A673 (cell line): ENCODE data around the gene SCGB3A1. TPM values are rescaled to one million over a fixed set of nuclear protein-coding genes. Genes with fewer than 3 reads are reported as not detected.

Experiments used
- BruUV-seq: library from RNA; stranded (reverse); fragments of 400-500 nt; replicated peaks from 2 replicates; lab custom pipeline; 2021; lab: Mats Ljungman, UMichigan
- CTCF ChIA-PET: fragments of 300-600 bp; sonication (Branson Sonifier 250); formaldehyde crosslinking; loops from one replicate; lab custom pipeline; 2022; ENCODE audit warnings: antibody characterized with exemption; lab: Charles Lee
- POLR2A ChIA-PET: fragments of 300-600 bp; sonication (Branson Sonifier 250); formaldehyde crosslinking; loops from one replicate; lab custom pipeline; 2022; ENCODE audit warnings: antibody characterized with exemption; ENCODE audit not compliant: low non-redundant PET; lab: Charles Lee
- DNase-seq: peaks from one replicate; pipeline ENCODE4 v3.0.0-alpha.2; 2015; ENCODE audit warnings: low spot score
- H3K27ac ChIP-seq: fragments of 200-600 bp; sonication (generic); 2 replicates; pipeline ENCODE4 v1.5.1; 2016; ENCODE audit warnings: mixed run types, low read depth, mild to moderate bottlenecking, mixed read lengths, antibody characterized with exemption, low read length; ENCODE audit not compliant: poor library complexity, severe bottlenecking
- H3K27me3 ChIP-seq: fragments of 200-600 bp; sonication (generic); replicated peaks from 2 replicates; pipeline ENCODE4 v1.6.1; 2017; ENCODE audit warnings: mixed run types, low read depth, mild to moderate bottlenecking, mixed read lengths, antibody characterized with exemption, low read length; ENCODE audit not compliant: insufficient read depth, poor library complexity
- H3K36me3 ChIP-seq: fragments of 200-600 bp; sonication (generic); 2 replicates; pipeline ENCODE4 v1.6.1; 2016; ENCODE audit warnings: mixed run types, mild to moderate bottlenecking, mixed read lengths, antibody characterized with exemption, low read length; ENCODE audit not compliant: insufficient read depth, poor library complexity, severe bottlenecking
- H3K4me1 ChIP-seq: fragments of 200-600 bp; sonication (generic); 2 replicates; pipeline ENCODE4 v1.6.1; 2017; ENCODE audit warnings: mixed run types, mild to moderate bottlenecking, mixed read lengths, antibody characterized with exemption, low read length; ENCODE audit not compliant: insufficient read depth, poor library complexity, severe bottlenecking
- H3K4me3 ChIP-seq: fragments of 200-600 bp; sonication (generic); 2 replicates; pipeline ENCODE4 v1.5.1; 2016; ENCODE audit warnings: low read depth, mixed run types, mild to moderate bottlenecking, mixed read lengths, low read length; ENCODE audit not compliant: poor library complexity, severe bottlenecking
- H3K9me3 ChIP-seq: fragments of 200-600 bp; sonication (generic); 2 replicates; pipeline ENCODE4 v1.6.1; 2016; ENCODE audit warnings: mixed run types, low read depth, mild to moderate bottlenecking, mixed read lengths, antibody characterized with exemption, low read length; ENCODE audit not compliant: poor library complexity, severe bottlenecking
- CTCF ChIP-seq: fragments of 300-800, 200-600 bp; sonication (generic); conservative IDR thresholded peaks from 2 replicates; pipeline ENCODE4 v1.5.1; 2017; ENCODE audit warnings: low read depth, mild to moderate bottlenecking, antibody characterized with exemption, low read length, moderate library complexity, mixed read lengths
- EZH2 ChIP-seq: fragments of 200-600 bp; sonication (generic); IDR thresholded peaks from 2 replicates; pipeline ENCODE4 v1.6.1; 2017; ENCODE audit warnings: borderline replicate concordance, low read depth, mild to moderate bottlenecking, mixed read lengths, antibody characterized with exemption, low read length; ENCODE audit not compliant: poor library complexity, severe bottlenecking
- intact Hi-C: fragments of 100-400 bp; cut with micrococcal nuclease; formaldehyde crosslinking; loops from one replicate; pipeline ENCODE4 v1.10.0; 2022; ENCODE audit not compliant: unreplicated experiment
- total RNA-seq: library from RNA; stranded (reverse); gene quantifications from 2 replicates; pipeline ENCODE4 v1.2.3, GENCODE V29; 2021

The SCGB3A1 gene
- total RNA-seq, 1 experiment from 2014 or later = not detected

- no peaks in the 10 kb centered on the region for H3K36me3 ChIP-seq
- no peak overlapping the region for H3K27ac ChIP-seq
- no peak overlapping the region for H3K4me3 ChIP-seq
- no TSS peak for BruUV-seq
- DNase-seq = no peak
- no peaks in the 10 kb centered on the region for H3K27me3 ChIP-seq
- no peaks in the 10 kb centered on the region for H3K9me3 ChIP-seq
- ChIA-PET CTCF (no interaction called here), POLR2A (no interaction called here)
- intact Hi-C loops = no loop called here
- no peak for TF ChIP-seq EZH2
- TF ChIP-seq CTCF = no peak
- no peaks in the 10 kb centered on the region for H3K4me1 ChIP-seq
Measured at GRCh38 chr5:180613814-180614188, 22.5 kb upstream of the SCGB3A1 start.

- no peaks in the 10 kb centered on the region for H3K4me1 ChIP-seq
- TF ChIP-seq EZH2 = no peak
- TF ChIP-seq CTCF = no peak
- ChIA-PET POLR2A (interaction anchor here (0.5 kb wide), 1 partner anchor 9 kb away, joined by 6 read pairs; no protein-coding TSS in a partner anchor), CTCF (no interaction called here)
- no TSS peak for BruUV-seq
- no peaks in the 10 kb centered on the region for H3K9me3 ChIP-seq
- H3K36me3 ChIP-seq = no peaks in the 10 kb centered on the region
- DNase-seq = no peak
- H3K27me3 ChIP-seq = no peaks in the 10 kb centered on the region
- H3K4me3 ChIP-seq = no peak overlapping the region
- no peak overlapping the region for H3K27ac ChIP-seq
- intact Hi-C loops = no loop called here
Measured at GRCh38 chr5:180613188-180613813, 22.0 kb upstream of the SCGB3A1 start.

- Histone ChIP-seq H3K4me1 (no peaks in the 10 kb centered on the region), H3K4me3 (no peak overlapping the region), H3K27ac (no peak overlapping the region), H3K36me3 (no peaks in the 10 kb centered on the region), H3K9me3 (no peaks in the 10 kb centered on the region), H3K27me3 (no peaks in the 10 kb centered on the region)
- BruUV-seq = no TSS peak
- POLR2A ChIA-PET = interaction anchor here (0.5 kb wide), 1 partner anchor 9 kb away, joined by 6 read pairs; no protein-coding TSS in a partner anchor
- intact Hi-C loops = no loop called here
- no peak for TF ChIP-seq EZH2
- TF ChIP-seq CTCF = no peak
- CTCF ChIA-PET = no interaction called here
- DNase-seq = no peak
Measured at GRCh38 chr5:180612683-180613082, 21.4 kb upstream of the SCGB3A1 start.
